ENCODE results near the gene ADGRA1. TPM values are rescaled to one million over a fixed set of nuclear protein-coding genes. Genes with fewer than 3 reads are reported as not detected.

The ADGRA1 gene
- total RNA-seq, 4 donors from 2014 or later, result 0.13 TPM; not detected in 3

GRCh38 chr10:133104963-133105640 lies 17.4 kb downstream of the ADGRA1 start:
- TF ChIP-seq POLR2AphosphoS5 (IDR thresholded peaks at IDR 0.05) (no peak), CTCF (IDR thresholded peaks at IDR 0.05) (no peak), EP300 (IDR thresholded peaks at IDR 0.05) (no peak), POLR2A (IDR thresholded peaks at IDR 0.05) (no peak)
- no peaks in the 10 kb centered on the region for H3K36me3 ChIP-seq
- H3K4me3 ChIP-seq, result no peak overlapping the region
- no peak overlapping the region for H3K27ac ChIP-seq
- H3K9me3 ChIP-seq, result peaks cover 0 to 41% (median 0%) of the 10 kb centered on the region in 3 donors
- ATAC-seq, result no peak
- 48 to 53% methylated on average over 2 to 10 of the region's 30 CpGs for WGBS, 2 donors (ENCODE audit: low coverage in 1 of 2)
- peaks cover 75% of the 10 kb centered on the region for H3K27me3 ChIP-seq
- no peaks in the 10 kb centered on the region for H3K4me1 ChIP-seq

- no peak overlapping the region for H3K4me3 ChIP-seq
- 69% methylated on average over 3 of the region's 19 CpGs; no CpG with 5 or more reads in 1 of the 2 donors for WGBS, 2 donors (ENCODE audit: low coverage in 1 of 2)
- peaks cover 73% of the 10 kb centered on the region for H3K27me3 ChIP-seq
- no peaks in the 10 kb centered on the region for H3K4me1 ChIP-seq
- H3K36me3 ChIP-seq, result no peaks in the 10 kb centered on the region
- ATAC-seq, result no peak
- H3K9me3 ChIP-seq, result peaks cover 0 to 41% (median 0%) of the 10 kb centered on the region in 3 donors
- H3K27ac ChIP-seq, result no peak overlapping the region
- no peak for TF ChIP-seq POLR2AphosphoS5 (IDR thresholded peaks at IDR 0.05)
- no peak for TF ChIP-seq POLR2A (IDR thresholded peaks at IDR 0.05)
- TF ChIP-seq CTCF (IDR thresholded peaks at IDR 0.05), result no peak
- TF ChIP-seq EP300 (IDR thresholded peaks at IDR 0.05), result no peak
Observed at GRCh38 chr10:133105686-133106390, 18.1 kb downstream of the ADGRA1 start.

GRCh38 chr10:133106516-133106915 lies 18.8 kb downstream of the ADGRA1 start:
- no peak overlapping the region for H3K4me3 ChIP-seq
- no peaks in the 10 kb centered on the region for H3K4me1 ChIP-seq
- peaks cover 0 to 41% (median 0%) of the 10 kb centered on the region in 3 donors for H3K9me3 ChIP-seq
- no peak for ATAC-seq
- no peak overlapping the region for H3K27ac ChIP-seq
- H3K36me3 ChIP-seq, result no peaks in the 10 kb centered on the region
- TF ChIP-seq CTCF (IDR thresholded peaks at IDR 0.05) (no peak), POLR2AphosphoS5 (IDR thresholded peaks at IDR 0.05) (no peak), EP300 (IDR thresholded peaks at IDR 0.05) (no peak), POLR2A (IDR thresholded peaks at IDR 0.05) (no peak)
- 82 to 100% methylated on average over 4 to 6 of the region's 18 CpGs for WGBS, 2 donors (ENCODE audit: low coverage in 1 of 2)
- peaks cover 68% of the 10 kb centered on the region for H3K27me3 ChIP-seq

GRCh38 chr10:133107442-133107841 lies 19.7 kb downstream of the ADGRA1 start:
- peaks cover 0 to 41% (median 0%) of the 10 kb centered on the region in 3 donors for H3K9me3 ChIP-seq
- H3K27me3 ChIP-seq, result peaks cover 66% of the 10 kb centered on the region
- H3K4me3 ChIP-seq, result no peak overlapping the region
- WGBS, 2 donors (ENCODE audit: low coverage in 1 of 2), result 83 to 90% methylated on average over 1 of the region's 1 CpG
- TF ChIP-seq EP300 (IDR thresholded peaks at IDR 0.05), result no peak
- TF ChIP-seq POLR2A (IDR thresholded peaks at IDR 0.05), result no peak
- TF ChIP-seq POLR2AphosphoS5 (IDR thresholded peaks at IDR 0.05), result no peak
- no peak for TF ChIP-seq CTCF (IDR thresholded peaks at IDR 0.05)
- H3K4me1 ChIP-seq, result no peaks in the 10 kb centered on the region
- no peak overlapping the region for H3K27ac ChIP-seq
- ATAC-seq, result no peak
- H3K36me3 ChIP-seq, result no peaks in the 10 kb centered on the region
